ENCODE results near the gene PEX13. TPM values are rescaled to one million over a fixed set of nuclear protein-coding genes. Genes with fewer than 3 reads are reported as not detected.
"Not testable (repeated sequence)": the region's sequence is repeated elsewhere in the genome, so short reads cannot be mapped to it uniquely, and the experiment has no call there.

Gene PEX13
- total RNA-seq, 1 experiment from 2014 or later: 36.1 TPM

GRCh38 chr2:61034592-61034991, 17.1 kb downstream of the PEX13 start:
- H3K4me3 ChIP-seq, H3K27me3 ChIP-seq, DNase-seq, H3K9me3 ChIP-seq: not testable (repeated sequence)
- peaks cover 46% of the 10 kb centered on the region for H3K36me3 ChIP-seq

GRCh38 chr2:61036643-61037042, 19.1 kb downstream of the PEX13 start:
- not testable (repeated sequence) for H3K9me3 ChIP-seq, DNase-seq, H3K4me3 ChIP-seq, H3K27me3 ChIP-seq
- peaks cover 37% of the 10 kb centered on the region for H3K36me3 ChIP-seq

- Histone ChIP-seq H3K27me3 (no peaks in the 10 kb centered on the region), H3K4me3 (no peak overlapping the region), H3K36me3 (peaks cover 12% of the 10 kb centered on the region), H3K9me3 (no peaks in the 10 kb centered on the region)
- no peak for DNase-seq
Observed at GRCh38 chr2:61042807-61043206, 25.3 kb downstream of the PEX13 start.

- no peak for DNase-seq
- H3K4me3 ChIP-seq: no peak overlapping the region
- peaks cover 24% of the 10 kb centered on the region for H3K36me3 ChIP-seq
- no peaks in the 10 kb centered on the region for H3K9me3 ChIP-seq
- no peaks in the 10 kb centered on the region for H3K27me3 ChIP-seq
Observed at GRCh38 chr2:61044636-61045035, 27.1 kb downstream of the PEX13 start.

- Histone ChIP-seq H3K9me3 (no peaks in the 10 kb centered on the region), H3K36me3 (peaks cover 25% of the 10 kb centered on the region), H3K4me3 (no peak overlapping the region), H3K27me3 (no peaks in the 10 kb centered on the region)
- DNase-seq: no peak
Observed at GRCh38 chr2:61045226-61045625, 27.7 kb downstream of the PEX13 start.

- DNase-seq: no peak
- Histone ChIP-seq H3K9me3 (no peaks in the 10 kb centered on the region), H3K27me3 (no peaks in the 10 kb centered on the region), H3K36me3 (peaks cover 31% of the 10 kb centered on the region), H3K4me3 (no peak overlapping the region)
Observed at GRCh38 chr2:61045999-61046398, 28.5 kb downstream of the PEX13 start.

GRCh38 chr2:61055557-61055956, 38.0 kb downstream of the PEX13 start:
- H3K27me3 ChIP-seq: no peaks in the 10 kb centered on the region
- H3K4me3 ChIP-seq: no peak overlapping the region
- no peak for DNase-seq
- peaks cover 18% of the 10 kb centered on the region for H3K36me3 ChIP-seq
- H3K9me3 ChIP-seq: no peaks in the 10 kb centered on the region

- no peaks in the 10 kb centered on the region for H3K9me3 ChIP-seq
- H3K36me3 ChIP-seq: peaks cover 7% of the 10 kb centered on the region
- DNase-seq: no peak
Observed at GRCh38 chr2:61057562-61057961, 40.0 kb downstream of the PEX13 start.

GRCh38 chr2:61059382-61059781, 41.9 kb downstream of the PEX13 start:
- Histone ChIP-seq H3K36me3 (peaks cover 4% of the 10 kb centered on the region; the same call in 1 of the 2 replicates), H3K27me3 (no peaks in the 10 kb centered on the region), H3K9me3 (no peaks in the 10 kb centered on the region), H3K4me3 (no peak overlapping the region)
- DNase-seq: no peak

More at GRCh38 chr2:61057562-61057961, 40.0 kb downstream of the PEX13 start:
- Histone ChIP-seq H3K4me3 (no peak overlapping the region), H3K27me3 (no peaks in the 10 kb centered on the region)

GRCh38 chr2:61065714-61066709, 48.5 kb downstream of the PEX13 start, which contains the start of gene SANBR:
SANBR (plus strand) TSS chr2:61065871; CDS start chr2:61070351, 4,480 bp downstream.
- Histone ChIP-seq H3K4me3 (peak within 1 kb of the TSS; percentile 73), H3K9me3 (no peaks in the 10 kb centered on the region), H3K36me3 (peaks cover 4% of the 10 kb centered on the region; the same call in 1 of the 2 replicates), H3K27me3 (no peaks in the 10 kb centered on the region)
- peak; percentile 88 for DNase-seq

- Histone ChIP-seq H3K36me3 (peaks cover 38% of the 10 kb centered on the region), H3K27me3 (no peaks in the 10 kb centered on the region), H3K4me3 (no peak overlapping the region), H3K9me3 (no peaks in the 10 kb centered on the region)
- DNase-seq: no peak
Observed at GRCh38 chr2:61074100-61074499, 56.6 kb downstream of the PEX13 start.

GRCh38 chr2:61085883-61086282, 68.4 kb downstream of the PEX13 start:
- H3K9me3 ChIP-seq: no peaks in the 10 kb centered on the region
- H3K36me3 ChIP-seq: peaks cover 15% of the 10 kb centered on the region
- DNase-seq: no peak
- no peaks in the 10 kb centered on the region for H3K27me3 ChIP-seq
- H3K4me3 ChIP-seq: no peak overlapping the region

GRCh38 chr2:61089797-61090196, 72.3 kb downstream of the PEX13 start:
- peaks cover 11% of the 10 kb centered on the region; the same call in 1 of the 2 replicates for H3K36me3 ChIP-seq
- H3K4me3 ChIP-seq: no peak overlapping the region
- H3K27me3 ChIP-seq: no peaks in the 10 kb centered on the region
- DNase-seq: no peak
- H3K9me3 ChIP-seq: no peaks in the 10 kb centered on the region

- Histone ChIP-seq H3K36me3 (peaks cover 11% of the 10 kb centered on the region; the same call in 1 of the 2 replicates), H3K4me3 (no peak overlapping the region), H3K9me3 (no peaks in the 10 kb centered on the region), H3K27me3 (no peaks in the 10 kb centered on the region)
- no peak for DNase-seq
Observed at GRCh38 chr2:61090386-61090921, 72.9 kb downstream of the PEX13 start.

GRCh38 chr2:61091485-61091884, 74.0 kb downstream of the PEX13 start:
- no peak overlapping the region for H3K4me3 ChIP-seq
- DNase-seq: no peak
- H3K27me3 ChIP-seq: no peaks in the 10 kb centered on the region
- no peaks in the 10 kb centered on the region for H3K9me3 ChIP-seq
- peaks cover 9% of the 10 kb centered on the region; the same call in 1 of the 2 replicates for H3K36me3 ChIP-seq

- DNase-seq: no peak
- Histone ChIP-seq H3K4me3 (no peak overlapping the region), H3K9me3 (no peaks in the 10 kb centered on the region), H3K36me3 (no peaks in the 10 kb centered on the region; the same call in 1 of the 2 replicates), H3K27me3 (no peaks in the 10 kb centered on the region)
Observed at GRCh38 chr2:61096438-61096837, 78.9 kb downstream of the PEX13 start.

- DNase-seq: no peak
- no peaks in the 10 kb centered on the region for H3K27me3 ChIP-seq
Observed at GRCh38 chr2:61100801-61101200, 83.3 kb downstream of the PEX13 start.

More at GRCh38 chr2:61100801-61101200, 83.3 kb downstream of the PEX13 start:
- Histone ChIP-seq H3K9me3 (no peaks in the 10 kb centered on the region), H3K4me3 (no peak overlapping the region), H3K36me3 (peaks cover 4% of the 10 kb centered on the region)

Data from MG63 (cell line).